MM.1S (cell line): ENCODE data around the gene COPG2.

Experiments used
- EZH2 ChIP-seq: fragments of 300-600 bp; sonication (generic); optimal IDR thresholded peaks from 2 replicates; pipeline ENCODE3; 2017; ENCODE audit warnings: low read depth, mild to moderate bottlenecking, antibody characterized with exemption, low read length, mixed read lengths
- TF ChIP-seq, protein P1 (sequence below): fragments of 300-600 bp; sonication (generic); IDR thresholded peaks from 2 replicates; pipeline ENCODE4 v1.5.1; 2016; ENCODE audit warnings: antibody characterized with exemption, low read length, mixed read lengths

GRCh38 chr7:130639388-130639787 lies 29.2 kb downstream of the COPG2 start:
- TF ChIP-seq, protein P1, sequence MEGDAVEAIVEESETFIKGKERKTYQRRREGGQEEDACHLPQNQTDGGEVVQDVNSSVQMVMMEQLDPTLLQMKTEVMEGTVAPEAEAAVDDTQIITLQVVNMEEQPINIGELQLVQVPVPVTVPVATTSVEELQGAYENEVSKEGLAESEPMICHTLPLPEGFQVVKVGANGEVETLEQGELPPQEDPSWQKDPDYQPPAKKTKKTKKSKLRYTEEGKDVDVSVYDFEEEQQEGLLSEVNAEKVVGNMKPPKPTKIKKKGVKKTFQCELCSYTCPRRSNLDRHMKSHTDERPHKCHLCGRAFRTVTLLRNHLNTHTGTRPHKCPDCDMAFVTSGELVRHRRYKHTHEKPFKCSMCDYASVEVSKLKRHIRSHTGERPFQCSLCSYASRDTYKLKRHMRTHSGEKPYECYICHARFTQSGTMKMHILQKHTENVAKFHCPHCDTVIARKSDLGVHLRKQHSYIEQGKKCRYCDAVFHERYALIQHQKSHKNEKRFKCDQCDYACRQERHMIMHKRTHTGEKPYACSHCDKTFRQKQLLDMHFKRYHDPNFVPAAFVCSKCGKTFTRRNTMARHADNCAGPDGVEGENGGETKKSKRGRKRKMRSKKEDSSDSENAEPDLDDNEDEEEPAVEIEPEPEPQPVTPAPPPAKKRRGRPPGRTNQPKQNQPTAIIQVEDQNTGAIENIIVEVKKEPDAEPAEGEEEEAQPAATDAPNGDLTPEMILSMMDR, result no peak
- no peak for TF ChIP-seq EZH2
